Effector memory CD4-positive, alpha-beta T cell (primary cell): Measurements from ENCODE around the gene HLA-DMB.

ENCODE experiments used
- DNase-seq, 3 donors: peaks; one replicate each; pipeline ENCODE4 v3.0.0-alpha.2; 2020
- H3K27ac ChIP-seq: 2 replicates; pipeline ENCODE4 v1.7.0; 2013; ENCODE audit warnings: mild to moderate bottlenecking, low read length, moderate library complexity; ENCODE audit not compliant: insufficient read depth, poor library complexity, severe bottlenecking
- H3K27me3 ChIP-seq: replicated peaks from 2 replicates; pipeline ENCODE4 v1.7.0; 2013; ENCODE audit warnings: mild to moderate bottlenecking, low read length; ENCODE audit not compliant: insufficient read depth, control insufficient read depth, poor library complexity, severe bottlenecking
- H3K36me3 ChIP-seq: 2 replicates; pipeline ENCODE4 v1.7.0; 2013; ENCODE audit warnings: mild to moderate bottlenecking, low read length, moderate library complexity; ENCODE audit not compliant: control insufficient read depth, insufficient read depth
- H3K4me1 ChIP-seq: 2 replicates; pipeline ENCODE4 v1.7.0; 2013; ENCODE audit warnings: low read length, mild to moderate bottlenecking; ENCODE audit not compliant: control insufficient read depth, insufficient read depth, poor library complexity, severe bottlenecking
- H3K4me3 ChIP-seq: 2 replicates; pipeline ENCODE4 v1.7.0; 2013; ENCODE audit warnings: low read length, low read depth, mild to moderate bottlenecking; ENCODE audit not compliant: insufficient read depth, poor library complexity, severe bottlenecking
- H3K9me3 ChIP-seq: 2 replicates; pipeline ENCODE4 v1.7.0; 2013; ENCODE audit warnings: mild to moderate bottlenecking, low read length, moderate library complexity; ENCODE audit not compliant: control insufficient read depth
- total RNA-seq, 3 donors: gene quantifications; one replicate each; lab custom pipeline; 2026; lab: John Stamatoyannopoulos, UW

The HLA-DMB gene
- total RNA-seq, result 3.5 to 5.4 (median 4.9) reads per million in 3 donors

DNA sequence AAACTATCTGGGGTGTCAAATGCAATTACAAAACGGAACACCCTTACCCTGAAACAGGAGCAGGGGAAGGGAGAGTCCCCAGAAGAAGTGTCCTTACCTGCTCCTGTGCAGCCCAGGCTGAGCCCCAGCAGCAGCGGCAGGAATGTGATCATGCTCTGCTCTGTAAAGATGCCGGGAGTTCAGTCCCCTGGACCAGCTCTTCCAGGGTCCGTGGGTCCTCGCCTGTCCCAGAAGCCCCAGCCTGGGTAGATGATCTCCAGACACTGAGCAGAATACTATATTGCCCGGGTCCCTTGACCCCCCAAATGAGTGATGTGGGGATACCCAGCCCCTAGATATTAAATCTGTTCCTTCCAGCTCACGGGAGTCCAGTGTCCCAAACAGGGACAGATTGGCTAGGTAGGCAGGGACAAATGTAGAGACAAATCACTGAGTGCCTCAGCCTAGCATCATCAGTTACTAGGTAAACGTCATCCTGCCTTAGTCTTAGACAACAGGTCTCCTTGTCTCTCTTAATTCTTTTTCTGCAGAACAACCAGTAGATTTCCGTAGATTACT lies at the start of gene HLA-DMB:
HLA-DMB (minus strand) TSS at position 373 of the 558 bp plus-strand sequence; CDS start at position 152, 221 bp downstream.
- peak within 1 kb of the TSS; percentile 54 for H3K27ac ChIP-seq
- no peaks in the 10 kb centered on the region for H3K27me3 ChIP-seq
- H3K4me3 ChIP-seq, result peak within 1 kb of the TSS; percentile 52
- no peaks in the 10 kb centered on the region for H3K9me3 ChIP-seq
- H3K4me1 ChIP-seq, result peaks cover 27% of the 10 kb centered on the region
- H3K36me3 ChIP-seq, result no peaks in the 10 kb centered on the region
- peak; percentile 10 to 44 (median 30) for DNase-seq

DNA sequence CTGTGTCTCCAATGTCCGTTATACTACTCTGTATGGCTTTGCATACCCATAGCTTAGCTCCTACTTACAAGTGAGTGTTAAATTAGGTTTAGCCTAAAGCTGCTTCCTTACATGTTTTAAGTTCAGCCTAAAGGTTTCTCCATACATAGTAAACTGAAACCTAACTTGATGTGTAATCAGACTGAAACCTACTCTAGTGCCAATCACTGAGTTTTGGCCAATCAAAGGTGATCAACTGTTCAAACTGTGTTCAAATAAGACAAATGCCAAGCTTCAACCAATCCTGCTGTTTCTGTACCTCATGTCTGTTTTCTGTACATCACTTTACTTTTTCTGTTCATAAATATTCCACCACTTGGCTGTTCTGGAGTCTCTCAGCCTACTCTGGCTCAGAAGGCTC lies 48.5 kb upstream of the HLA-DMB start:
- Histone ChIP-seq H3K36me3 (no peaks in the 10 kb centered on the region), H3K27me3 (no peaks in the 10 kb centered on the region), H3K27ac (no peak overlapping the region), H3K4me3 (no peak overlapping the region), H3K4me1 (no peaks in the 10 kb centered on the region), H3K9me3 (no peaks in the 10 kb centered on the region)
- no peak for DNase-seq

DNA sequence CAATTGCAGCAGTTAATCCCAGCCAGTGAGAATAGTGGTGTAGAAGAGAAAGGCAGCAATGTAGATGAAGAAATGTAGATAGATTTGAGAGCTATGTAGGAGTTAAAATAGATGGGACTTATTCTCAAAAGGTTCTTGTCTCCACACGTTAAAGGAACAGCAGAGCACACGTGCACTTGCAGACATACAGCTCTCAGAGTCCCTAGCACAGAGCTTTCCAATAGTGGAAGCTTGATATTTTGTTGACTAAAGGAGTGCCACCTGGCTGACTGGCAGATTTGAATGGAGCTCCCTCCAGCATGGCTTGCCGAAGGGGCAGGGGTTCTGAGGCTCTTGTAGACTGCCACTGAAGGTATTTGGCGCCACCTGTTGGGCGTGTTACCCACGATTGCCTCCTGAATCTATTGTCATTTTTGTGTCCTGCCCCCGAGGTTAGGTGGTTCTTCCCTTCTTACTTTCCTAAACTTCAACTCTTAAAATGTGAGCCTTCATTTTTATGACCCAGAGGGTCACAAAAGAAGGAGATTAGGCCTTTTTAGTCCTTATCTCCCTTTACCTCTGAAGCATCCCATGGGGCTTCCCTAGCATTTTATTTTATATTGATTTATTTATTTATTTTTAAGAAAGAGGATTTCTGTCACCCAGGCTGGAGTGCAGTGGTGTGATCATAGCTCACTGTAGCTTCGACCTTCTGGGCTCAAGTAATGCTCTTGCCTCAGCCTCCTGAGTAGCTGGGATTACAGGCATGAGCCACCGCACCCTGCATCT lies 44.0 kb upstream of the HLA-DMB start:
- no peaks in the 10 kb centered on the region for H3K4me1 ChIP-seq
- DNase-seq, result peak; percentile 74 to 83 (median 74)
- H3K27ac ChIP-seq, result no peak overlapping the region
- H3K9me3 ChIP-seq, result no peaks in the 10 kb centered on the region
- H3K36me3 ChIP-seq, result peaks cover 19% of the 10 kb centered on the region
- no peaks in the 10 kb centered on the region for H3K27me3 ChIP-seq
- H3K4me3 ChIP-seq, result no peak overlapping the region

DNA sequence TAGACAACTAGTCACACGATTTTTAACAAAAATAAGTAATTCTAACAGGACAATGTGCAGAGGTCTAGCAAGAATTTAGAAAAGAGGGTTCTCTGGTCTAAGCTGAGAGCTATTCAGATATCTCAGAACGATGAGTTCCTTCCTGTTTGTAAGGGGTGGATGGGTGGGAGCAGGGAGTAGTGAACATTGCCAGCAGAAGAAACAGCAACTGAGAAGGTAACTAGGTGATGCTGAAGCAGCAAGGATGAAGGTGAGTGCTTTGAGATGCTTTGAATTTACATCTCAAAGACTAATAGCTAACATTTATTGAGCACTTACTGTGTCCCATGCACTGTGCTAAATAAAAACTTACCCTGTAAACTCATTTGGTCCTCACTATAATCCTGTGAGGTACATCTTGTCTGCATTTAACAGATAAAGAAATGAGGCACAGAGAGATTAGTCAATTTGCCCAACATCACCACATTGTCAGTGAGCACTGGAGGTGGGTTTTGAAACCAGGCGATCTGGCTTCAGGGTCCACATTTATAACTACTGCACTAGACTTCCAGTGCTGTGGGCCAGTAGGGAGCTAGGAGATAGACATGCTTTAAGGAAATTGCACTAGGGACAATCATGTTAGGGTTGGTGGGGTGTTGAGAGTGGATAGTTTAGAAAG lies 43.3 kb upstream of the HLA-DMB start:
- Histone ChIP-seq H3K4me1 (no peaks in the 10 kb centered on the region), H3K27me3 (no peaks in the 10 kb centered on the region), H3K9me3 (no peaks in the 10 kb centered on the region), H3K36me3 (peaks cover 26% of the 10 kb centered on the region), H3K27ac (no peak overlapping the region), H3K4me3 (no peak overlapping the region)
- no peak for DNase-seq

DNA sequence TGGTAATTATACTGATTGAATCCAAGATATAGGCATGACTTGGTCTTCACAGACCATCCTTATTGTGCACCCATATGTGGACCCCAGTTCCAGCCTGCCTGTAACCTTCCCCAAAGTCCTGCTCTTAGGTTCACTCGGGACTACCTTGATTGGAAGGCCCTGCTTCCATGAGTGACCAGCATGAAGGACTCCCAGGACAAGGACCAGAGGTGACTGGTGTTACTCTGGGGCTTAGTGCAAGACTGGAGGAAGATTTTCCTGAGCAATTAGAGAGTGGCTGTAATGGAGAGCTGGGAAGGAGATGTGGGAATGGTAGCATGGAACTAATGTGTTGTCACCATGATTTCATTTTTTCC lies 42.6 kb upstream of the HLA-DMB start:
- Histone ChIP-seq H3K4me3 (no peak overlapping the region), H3K27me3 (no peaks in the 10 kb centered on the region), H3K27ac (no peak overlapping the region), H3K4me1 (no peaks in the 10 kb centered on the region), H3K9me3 (no peaks in the 10 kb centered on the region), H3K36me3 (peaks cover 32% of the 10 kb centered on the region)
- DNase-seq, result no peak

DNA sequence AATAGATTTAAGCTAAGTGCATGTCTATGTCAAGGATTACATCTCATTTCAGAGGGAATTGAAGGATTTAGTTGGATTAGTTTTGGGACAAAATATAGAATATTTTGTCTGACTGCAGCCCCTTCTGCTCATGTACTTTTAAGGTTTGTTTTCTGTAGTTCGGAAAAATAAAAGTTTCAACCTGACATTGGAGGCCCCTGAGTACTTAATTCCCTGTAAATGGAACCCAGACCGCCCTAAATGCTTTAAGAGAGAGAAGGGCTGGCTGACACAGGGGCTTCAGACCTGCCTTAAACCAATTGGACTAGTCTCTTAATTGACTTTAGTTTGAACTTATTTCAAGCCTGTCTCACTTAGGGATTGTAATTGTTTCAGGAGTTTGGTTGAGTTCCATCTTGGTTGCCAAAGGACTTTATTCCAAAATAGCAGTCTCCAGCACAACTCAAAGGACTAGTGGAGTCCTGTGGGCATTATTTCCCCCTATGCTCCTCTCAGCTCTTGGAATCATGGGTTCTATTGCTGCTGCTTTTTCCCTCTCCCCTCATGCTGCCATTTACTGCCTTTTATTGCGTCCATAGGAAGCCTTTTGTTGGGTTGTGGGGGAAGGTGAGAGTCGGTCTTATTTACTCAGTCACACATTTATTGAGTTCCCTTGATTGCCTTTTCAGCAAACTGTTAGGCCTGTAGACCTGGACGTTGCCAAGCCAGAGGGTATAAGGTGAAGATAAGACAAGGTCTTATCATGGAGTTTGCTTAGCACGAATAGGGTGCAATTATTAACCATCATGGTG lies 42.1 kb upstream of the HLA-DMB start:
- DNase-seq, result no peak
- Histone ChIP-seq H3K27ac (no peak overlapping the region), H3K4me1 (no peaks in the 10 kb centered on the region), H3K4me3 (no peak overlapping the region), H3K36me3 (peaks cover 38% of the 10 kb centered on the region), H3K27me3 (no peaks in the 10 kb centered on the region), H3K9me3 (no peaks in the 10 kb centered on the region)

DNA sequence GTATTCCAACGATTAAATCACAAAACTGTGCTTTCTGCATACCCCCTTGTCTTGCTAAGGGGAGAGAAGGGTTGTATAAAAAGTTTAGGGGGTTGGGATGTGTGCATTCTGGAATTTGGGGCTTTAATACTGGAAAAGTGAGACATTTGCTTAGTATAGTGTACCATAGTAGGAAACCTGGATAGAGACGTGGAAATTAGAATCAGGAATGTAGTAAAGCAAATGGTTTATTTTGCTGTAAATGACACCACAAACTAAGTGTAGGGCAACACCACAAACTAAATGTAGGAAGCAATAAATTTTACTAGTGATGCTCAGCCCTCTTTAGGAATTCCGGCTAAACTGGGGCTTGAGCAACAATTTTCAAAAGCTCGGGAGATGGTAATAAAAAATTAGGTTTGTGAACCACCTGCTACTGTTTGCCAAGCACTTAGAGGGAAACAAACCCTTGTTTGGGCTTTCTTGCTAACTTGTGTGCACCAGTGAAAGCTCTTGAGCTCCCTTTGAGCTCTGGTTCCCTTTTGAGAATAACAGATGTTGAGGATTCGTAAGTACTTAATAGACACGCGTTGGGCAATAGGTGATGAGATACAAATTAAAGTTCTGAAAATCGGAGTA lies 41.4 kb upstream of the HLA-DMB start:
- Histone ChIP-seq H3K4me1 (no peaks in the 10 kb centered on the region), H3K27ac (no peak overlapping the region), H3K27me3 (no peaks in the 10 kb centered on the region), H3K36me3 (peaks cover 45% of the 10 kb centered on the region), H3K4me3 (no peak overlapping the region), H3K9me3 (no peaks in the 10 kb centered on the region)
- DNase-seq, result no peak

DNA sequence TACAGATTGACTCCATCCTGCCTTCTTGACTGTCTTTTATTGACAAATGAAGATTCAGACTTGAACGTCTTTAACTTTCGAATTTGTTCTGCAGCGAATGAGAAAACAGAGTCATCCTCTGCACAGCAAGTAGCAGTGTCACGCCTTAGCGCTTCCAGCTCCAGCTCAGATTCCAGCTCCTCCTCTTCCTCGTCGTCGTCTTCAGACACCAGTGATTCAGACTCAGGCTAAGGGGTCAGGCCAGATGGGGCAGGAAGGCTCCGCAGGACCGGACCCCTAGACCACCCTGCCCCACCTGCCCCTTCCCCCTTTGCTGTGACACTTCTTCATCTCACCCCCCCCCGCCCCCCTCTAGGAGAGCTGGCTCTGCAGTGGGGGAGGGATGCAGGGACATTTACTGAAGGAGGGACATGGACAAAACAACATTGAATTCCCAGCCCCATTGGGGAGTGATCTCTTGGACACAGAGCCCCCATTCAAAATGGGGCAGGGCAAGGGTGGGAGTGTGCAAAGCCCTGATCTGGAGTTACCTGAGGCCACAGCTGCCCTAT lies 39.7 kb upstream of the HLA-DMB start:
- no peak for DNase-seq
- no peak overlapping the region for H3K4me3 ChIP-seq
- H3K4me1 ChIP-seq, result peaks cover 12% of the 10 kb centered on the region
- H3K9me3 ChIP-seq, result no peaks in the 10 kb centered on the region
- H3K36me3 ChIP-seq, result peaks cover 61% of the 10 kb centered on the region
- no peak overlapping the region for H3K27ac ChIP-seq
- H3K27me3 ChIP-seq, result no peaks in the 10 kb centered on the region

DNA sequence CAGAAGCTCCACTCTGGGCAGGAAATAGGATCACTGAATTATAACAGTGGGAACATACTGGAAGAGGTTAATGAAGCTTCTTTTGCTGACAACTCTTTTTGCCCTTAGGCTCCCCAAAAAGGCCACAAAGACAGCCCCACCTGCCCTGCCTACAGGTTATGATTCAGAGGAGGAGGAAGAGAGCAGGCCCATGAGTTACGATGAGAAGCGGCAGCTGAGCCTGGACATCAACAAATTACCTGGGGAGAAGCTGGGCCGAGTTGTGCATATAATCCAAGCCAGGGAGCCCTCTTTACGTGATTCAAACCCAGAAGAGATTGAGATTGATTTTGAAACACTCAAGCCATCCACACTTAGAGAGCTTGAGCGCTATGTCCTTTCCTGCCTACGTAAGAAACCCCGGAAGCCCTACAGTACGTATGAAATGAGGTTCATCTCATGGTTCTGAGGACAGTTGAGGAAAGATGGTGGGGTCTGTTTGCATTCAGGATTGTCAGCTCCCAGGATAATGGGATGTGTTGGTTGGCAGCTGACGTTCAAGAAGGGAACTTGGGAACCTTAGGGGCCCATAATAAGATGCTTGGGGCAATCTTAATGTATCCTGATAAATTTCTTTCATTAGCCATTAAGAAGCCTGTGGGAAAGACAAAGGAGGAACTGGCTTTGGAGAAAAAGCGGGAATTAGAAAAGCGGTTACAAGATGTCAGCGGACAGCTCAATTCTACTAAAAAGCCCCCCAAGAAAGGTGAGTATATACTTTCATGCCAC lies 39.1 kb upstream of the HLA-DMB start:
- peaks cover 17% of the 10 kb centered on the region for H3K4me1 ChIP-seq
- H3K36me3 ChIP-seq, result peaks cover 68% of the 10 kb centered on the region
- no peak overlapping the region for H3K4me3 ChIP-seq
- H3K27ac ChIP-seq, result no peak overlapping the region
- H3K27me3 ChIP-seq, result no peaks in the 10 kb centered on the region
- no peak for DNase-seq
- no peaks in the 10 kb centered on the region for H3K9me3 ChIP-seq
